ENCODE results near the gene HMBS.

Gene HMBS

GRCh38 chr11:119113716-119114115, 29.0 kb downstream of the HMBS start:
- H3K4me2 ChIP-seq (ENCODE audit: low read depth, low read length) = no peak overlapping the region
- H3K79me2 ChIP-seq (ENCODE audit: low read length) = peaks cover 23% of the 10 kb centered on the region
- H3K4me1 ChIP-seq (ENCODE audit: low read length) = peaks cover 6% of the 10 kb centered on the region
- H3K36me3 ChIP-seq (replicated peaks; ENCODE audit: insufficient read depth, low read length) = peaks cover 9% of the 10 kb centered on the region; the same call in 1 of the 2 replicates
- no peak overlapping the region for H2AFZ ChIP-seq (ENCODE audit: low read length)
- DNase-seq = no peak
- H3K27me3 ChIP-seq (replicated peaks; ENCODE audit: insufficient read depth, low read length) = no peaks in the 10 kb centered on the region
- no peaks in the 10 kb centered on the region for H3K9me2 ChIP-seq (replicated peaks; ENCODE audit: insufficient read depth, low read length)
- no peak for TF ChIP-seq CTCF (IDR thresholded peaks at IDR 0.05; ENCODE audit: low read length)
- TF ChIP-seq EZH2phosphoT487 (IDR thresholded peaks at IDR 0.05; ENCODE audit: low read length) = no peak
- no peak for TF ChIP-seq EZH2 (optimal IDR thresholded peaks at IDR 0.05; ENCODE audit: low read depth, low read length)
- no peaks in the 10 kb centered on the region for H3K9me3 ChIP-seq (replicated peaks; ENCODE audit: insufficient read depth, low read length)
- H4K20me1 ChIP-seq (ENCODE audit: insufficient read depth, low read length) = no peaks in the 10 kb centered on the region
- H3K9ac ChIP-seq (ENCODE audit: low read length) = no peak overlapping the region
- H3F3A ChIP-seq (ENCODE audit: insufficient read depth, low read length) = 0 out of 2 replicates have a peak, but pooled peaks cover 5% of the 10 kb centered on the region
- no peak overlapping the region for H3K4me3 ChIP-seq (ENCODE audit: low read length)
- no peak overlapping the region for H3K27ac ChIP-seq (ENCODE audit: low read length)

GRCh38 chr11:119114351-119114750, 29.7 kb downstream of the HMBS start:
- no peak overlapping the region for H3K9ac ChIP-seq (ENCODE audit: low read length)
- H3F3A ChIP-seq (ENCODE audit: insufficient read depth, low read length) = 0 out of 2 replicates have a peak, but pooled peaks cover 5% of the 10 kb centered on the region
- no peak overlapping the region for H3K4me2 ChIP-seq (ENCODE audit: low read depth, low read length)
- no peak for DNase-seq
- H3K36me3 ChIP-seq (replicated peaks; ENCODE audit: insufficient read depth, low read length) = peaks cover 9% of the 10 kb centered on the region; the same call in 1 of the 2 replicates
- peaks cover 17% of the 10 kb centered on the region for H3K79me2 ChIP-seq (ENCODE audit: low read length)
- H3K4me1 ChIP-seq (ENCODE audit: low read length) = no peaks in the 10 kb centered on the region
- H4K20me1 ChIP-seq (ENCODE audit: insufficient read depth, low read length) = no peaks in the 10 kb centered on the region
- no peaks in the 10 kb centered on the region for H3K9me2 ChIP-seq (replicated peaks; ENCODE audit: insufficient read depth, low read length)
- H2AFZ ChIP-seq (ENCODE audit: low read length) = no peak overlapping the region
- H3K4me3 ChIP-seq (ENCODE audit: low read length) = no peak overlapping the region
- no peak overlapping the region for H3K27ac ChIP-seq (ENCODE audit: low read length)
- no peaks in the 10 kb centered on the region for H3K27me3 ChIP-seq (replicated peaks; ENCODE audit: insufficient read depth, low read length)
- TF ChIP-seq CTCF (IDR thresholded peaks at IDR 0.05; ENCODE audit: low read length) = no peak
- TF ChIP-seq EZH2phosphoT487 (IDR thresholded peaks at IDR 0.05; ENCODE audit: low read length) = no peak
- TF ChIP-seq EZH2 (optimal IDR thresholded peaks at IDR 0.05; ENCODE audit: low read depth, low read length) = no peak
- H3K9me3 ChIP-seq (replicated peaks; ENCODE audit: insufficient read depth, low read length) = no peaks in the 10 kb centered on the region

GRCh38 chr11:119115484-119116234, 31.0 kb downstream of the HMBS start:
- Histone ChIP-seq H3K9me3 (replicated peaks; ENCODE audit: insufficient read depth, low read length) (no peaks in the 10 kb centered on the region), H3K9me2 (replicated peaks; ENCODE audit: insufficient read depth, low read length) (no peaks in the 10 kb centered on the region), H3K9ac (ENCODE audit: low read length) (no peak overlapping the region), H3K4me3 (ENCODE audit: low read length) (no peak overlapping the region), H3K79me2 (ENCODE audit: low read length) (peaks cover 4% of the 10 kb centered on the region; the same call in 1 of the 2 replicates), H3K4me1 (ENCODE audit: low read length) (peaks cover 5% of the 10 kb centered on the region; the same call in 1 of the 2 replicates), H3K36me3 (replicated peaks; ENCODE audit: insufficient read depth, low read length) (peaks cover 9% of the 10 kb centered on the region; the same call in 1 of the 2 replicates), H3F3A (ENCODE audit: insufficient read depth, low read length) (peaks cover 10% of the 10 kb centered on the region; the same call in 1 of the 2 replicates), H3K4me2 (ENCODE audit: low read depth, low read length) (no peak overlapping the region), H4K20me1 (ENCODE audit: insufficient read depth, low read length) (no peaks in the 10 kb centered on the region), H3K27me3 (replicated peaks; ENCODE audit: insufficient read depth, low read length) (no peaks in the 10 kb centered on the region), H3K27ac (ENCODE audit: low read length) (no peak overlapping the region), H2AFZ (ENCODE audit: low read length) (no peak overlapping the region)
- no peak for TF ChIP-seq EZH2phosphoT487 (IDR thresholded peaks at IDR 0.05; ENCODE audit: low read length)
- TF ChIP-seq CTCF (IDR thresholded peaks at IDR 0.05; ENCODE audit: low read length) = no peak
- TF ChIP-seq EZH2 (optimal IDR thresholded peaks at IDR 0.05; ENCODE audit: low read depth, low read length) = no peak
- DNase-seq = no peak

Data from MM.1S (cell line).